Measurements from ENCODE around the gene YOD1.

DNA sequence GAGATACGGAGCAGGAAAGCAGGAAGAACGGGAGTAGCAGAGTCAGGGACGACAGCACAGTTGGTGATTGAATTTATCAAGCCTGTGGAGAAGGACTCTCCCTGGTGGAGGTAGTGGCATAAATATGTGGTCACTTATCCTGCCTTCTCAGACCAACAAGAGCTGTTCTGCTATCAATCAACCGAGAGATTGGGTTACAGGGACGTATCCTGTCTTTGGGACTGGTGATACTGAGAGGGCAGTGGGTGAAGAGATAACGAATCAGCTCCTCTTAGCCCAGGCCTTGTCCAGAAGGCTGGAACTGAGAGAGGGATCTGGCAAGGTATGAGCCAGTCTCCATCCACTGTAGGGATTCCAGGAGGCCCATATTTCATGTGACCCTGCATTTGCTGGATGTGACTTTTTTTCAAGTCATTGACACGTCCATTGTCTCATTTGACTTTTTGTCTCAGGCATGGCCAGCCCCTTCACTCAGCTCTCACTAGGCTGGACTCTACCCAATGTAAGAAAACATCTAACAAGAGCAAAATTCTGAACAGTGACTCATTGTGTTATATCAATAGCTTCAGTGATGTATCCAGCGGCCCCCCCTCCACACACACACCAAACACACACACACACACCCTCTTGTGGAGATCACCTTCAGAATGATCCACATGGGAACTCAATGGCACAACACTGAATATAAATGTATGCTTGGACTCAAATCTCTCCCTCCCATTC, 29.7 kb downstream of the YOD1 start:
- TF ChIP-seq ZNF510 (CRISPR knock-in tag; IDR thresholded peaks at IDR 0.05; ENCODE audit: low read depth) (no peak), MED1 (CRISPR knock-in tag; IDR thresholded peaks at IDR 0.05) (no peak), HNRNPLL (IDR thresholded peaks at IDR 0.05; ENCODE audit: low read depth, low read length, poor library complexity, severe bottlenecking) (no peak)
